HG03159 (cell line): Measurements from ENCODE around the gene SIX5.
A peak's percentile ranks its signal among the peaks of the same experiment; 100 is the strongest.
"Not testable (repeated sequence)": the region's sequence is repeated elsewhere in the genome, so short reads cannot be mapped to it uniquely, and the experiment has no call there.

Source experiments
- ATAC-seq: cut with Tn5 transposase; IDR thresholded peaks from one replicate; pipeline ENCODE4 v1.9.1; 2021; ENCODE audit warnings: mild to moderate bottlenecking, moderate library complexity; ENCODE audit not compliant: unreplicated experiment

Gene SIX5

DNA sequence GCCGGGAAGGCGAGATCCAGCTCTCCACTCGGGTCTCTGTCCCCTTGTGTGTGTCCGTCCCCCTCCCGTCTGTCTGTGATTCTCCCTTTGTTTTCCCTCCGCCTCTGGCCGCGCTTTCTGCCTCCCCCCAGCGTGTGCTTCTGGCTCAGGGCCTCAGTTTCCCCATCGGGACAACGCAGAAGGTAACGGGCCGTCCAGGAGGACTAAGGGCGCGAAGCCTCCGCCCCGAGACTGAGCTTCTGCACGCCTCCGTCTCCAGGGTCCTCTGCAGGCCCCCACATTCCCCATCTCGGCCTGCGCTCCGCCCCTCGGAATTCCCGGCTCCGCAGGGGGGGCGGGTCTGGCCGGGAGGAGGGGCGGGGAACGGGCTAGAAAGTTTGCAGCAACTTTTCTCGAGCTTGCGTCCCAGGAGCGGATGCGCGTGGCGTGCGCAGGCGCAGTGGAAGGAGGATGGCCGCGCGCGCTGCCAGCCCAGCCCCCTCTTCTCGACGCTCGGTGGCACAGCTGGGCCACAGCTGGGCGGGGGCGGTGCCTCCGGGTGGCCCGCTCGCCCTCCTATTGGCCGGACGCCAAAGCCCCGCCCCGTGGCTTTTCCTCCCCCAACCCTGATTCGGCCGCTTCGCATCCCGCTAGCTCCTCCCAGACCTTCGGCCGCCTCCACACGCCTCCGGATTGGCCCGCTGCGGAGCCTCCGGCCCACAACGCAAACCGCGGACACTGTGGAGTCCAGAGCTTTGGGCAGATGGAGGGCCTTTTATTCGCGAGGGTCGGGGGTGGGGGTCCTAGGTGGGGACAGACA lies at the start of gene SIX5:
SIX5 (minus strand) TSS at position 269 of the 799 bp plus-strand sequence. CDS start 408 bp downstream, outside the sequence.
- ATAC-seq = peak; percentile 54

GRCh38 chr19:45817725-45818301 lies 48.8 kb upstream of the SIX5 start:
- no peak for ATAC-seq

GRCh38 chr19:45817010-45817724 lies 48.1 kb upstream of the SIX5 start:
- peak; percentile 87 for ATAC-seq

- no peak for ATAC-seq
Observed at GRCh38 chr19:45816236-45817009, 47.4 kb upstream of the SIX5 start.

GRCh38 chr19:45815481-45816216 lies 46.6 kb upstream of the SIX5 start:
- no peak for ATAC-seq

DNA sequence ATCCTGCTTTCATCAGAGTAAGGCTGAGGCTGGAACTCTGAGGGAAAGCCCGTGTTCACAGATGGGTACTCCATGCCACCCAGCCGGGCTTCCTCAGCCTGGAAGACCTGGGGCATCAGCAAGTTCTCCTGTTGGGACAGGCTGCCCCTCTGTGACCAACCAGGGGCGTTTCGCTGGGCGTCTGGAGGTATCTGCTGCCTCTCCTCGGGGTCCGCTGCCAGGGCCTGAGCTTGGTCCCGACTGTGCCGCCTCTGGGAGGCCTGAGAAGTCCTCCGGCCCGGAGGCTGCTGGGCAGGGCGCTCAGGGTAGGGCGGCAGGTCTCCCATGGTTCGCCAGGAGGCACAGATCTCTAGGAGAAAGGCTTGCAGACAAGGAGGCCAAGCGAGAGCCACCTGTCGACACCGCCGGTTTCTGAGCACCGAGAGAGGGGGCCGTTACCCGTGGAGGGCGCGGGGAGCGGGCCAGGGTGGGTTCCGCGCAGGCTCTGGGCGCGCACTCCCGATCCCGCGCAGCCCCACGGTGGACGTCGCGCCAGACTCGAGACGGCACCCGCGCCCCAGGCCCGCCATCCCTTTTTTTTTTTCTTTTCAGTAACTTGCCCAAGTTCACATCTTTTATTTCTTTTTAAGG lies 45.9 kb upstream of the SIX5 start, which contains the start of gene RSPH6A:
RSPH6A (minus strand) TSS at position 458 of the 630 bp plus-strand sequence; CDS start at position 326, 132 bp downstream.
- no peak for ATAC-seq

DNA sequence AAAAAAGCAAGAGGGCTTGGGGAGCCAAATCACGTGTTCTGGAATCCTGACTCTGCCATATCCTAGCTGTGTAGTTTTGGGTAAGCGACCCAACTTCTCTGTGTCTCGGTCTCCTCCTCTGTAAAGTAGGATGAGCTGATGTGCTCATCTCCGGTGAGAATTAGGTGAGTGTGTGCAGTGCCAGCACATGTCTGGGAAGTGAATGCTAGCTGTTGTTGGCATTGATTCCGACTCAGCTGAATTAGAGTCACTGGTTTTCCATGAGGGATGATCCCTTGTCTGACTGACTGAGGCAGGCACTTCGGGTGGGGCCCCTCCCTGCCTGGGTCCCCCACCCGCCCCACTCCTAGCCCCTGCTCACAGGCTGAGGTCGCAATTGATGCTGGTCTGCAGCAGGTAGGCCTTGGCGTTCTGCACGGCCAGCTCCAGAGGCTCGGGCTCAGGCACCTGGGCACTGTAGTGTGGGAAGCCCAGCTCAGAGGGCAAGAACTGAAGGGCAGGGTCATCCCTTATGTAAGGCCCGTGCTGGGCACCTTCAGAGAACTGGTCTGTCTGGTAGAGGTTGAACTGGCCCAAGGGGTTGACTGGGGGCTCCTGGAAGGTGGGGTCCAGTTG lies 45.2 kb upstream of the SIX5 start:
- ATAC-seq = no peak

GRCh38 chr19:45812297-45812696 lies 43.2 kb upstream of the SIX5 start:
- ATAC-seq = no peak

- ATAC-seq = no peak
Observed at GRCh38 chr19:45809643-45810159, 40.6 kb upstream of the SIX5 start.

- no peak for ATAC-seq
Observed at GRCh38 chr19:45805719-45806118, 36.7 kb upstream of the SIX5 start.

GRCh38 chr19:45804959-45805230 lies 35.8 kb upstream of the SIX5 start:
- ATAC-seq = no peak

DNA sequence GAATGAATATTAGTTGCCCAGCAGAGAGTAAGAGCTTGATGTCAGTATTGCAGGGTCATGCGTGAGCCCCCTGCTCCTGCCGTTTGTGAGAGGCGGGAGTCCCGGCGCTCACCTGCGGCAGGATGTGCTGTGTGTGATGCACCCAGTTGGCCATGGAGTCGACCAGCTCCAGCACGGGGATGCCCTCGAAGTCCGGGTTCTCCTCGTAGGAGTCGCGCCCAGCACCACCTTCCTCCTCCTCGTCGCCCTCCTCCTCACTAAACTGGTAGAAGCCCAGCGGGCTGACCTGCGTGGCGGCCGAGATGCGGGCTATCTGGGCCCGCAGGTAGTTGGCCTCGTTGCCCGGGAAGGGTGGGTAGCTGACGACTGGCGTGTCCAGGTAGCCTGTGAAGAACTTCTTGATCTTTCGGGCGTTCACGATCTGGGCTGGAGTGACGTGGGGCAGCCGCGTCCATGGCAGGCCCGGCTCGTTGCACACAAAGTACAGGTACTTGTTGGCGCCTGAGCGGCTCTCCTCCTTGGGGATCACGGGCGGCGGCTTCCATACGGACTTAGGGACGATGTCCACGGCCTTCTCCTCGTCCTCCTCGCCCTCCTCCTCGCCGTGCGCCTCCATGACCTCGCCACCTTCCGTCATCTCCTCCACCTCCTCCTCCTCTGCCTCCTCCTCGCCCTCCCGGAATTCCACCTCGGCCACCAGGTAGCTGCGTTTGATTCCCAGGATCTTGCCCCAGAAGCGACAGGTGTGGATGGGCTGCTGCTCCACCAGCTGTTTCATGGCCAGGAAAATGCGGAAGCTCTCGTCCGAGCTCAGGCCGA lies 35.3 kb upstream of the SIX5 start:
- ATAC-seq = no peak

DNA sequence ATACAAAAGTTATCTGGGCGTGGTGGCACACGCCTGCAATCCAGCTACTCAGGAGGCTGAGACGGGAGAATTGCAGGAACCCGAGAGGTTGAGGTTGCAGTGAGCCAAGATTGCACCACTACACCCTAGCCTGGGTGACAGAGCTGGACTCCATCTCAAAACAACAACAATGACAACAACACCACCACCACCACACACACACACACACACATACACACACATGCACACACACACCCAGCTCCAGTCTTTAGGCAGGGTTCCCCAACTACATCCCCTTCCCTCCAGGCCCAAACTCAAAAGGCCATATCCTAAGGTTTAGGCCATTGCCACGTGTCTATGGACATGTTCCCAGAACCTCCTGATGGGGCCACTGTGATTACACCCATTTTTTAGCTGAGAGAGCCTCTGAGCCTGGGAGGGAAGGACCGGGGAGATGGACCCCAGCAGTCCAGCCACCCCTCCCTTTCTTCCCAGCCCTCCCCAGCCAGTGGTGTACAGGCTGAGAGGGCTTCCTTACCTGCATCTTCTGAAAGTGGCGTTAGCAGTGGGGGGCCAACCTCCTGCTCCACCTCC lies 32.6 kb upstream of the SIX5 start:
- no peak for ATAC-seq

DNA sequence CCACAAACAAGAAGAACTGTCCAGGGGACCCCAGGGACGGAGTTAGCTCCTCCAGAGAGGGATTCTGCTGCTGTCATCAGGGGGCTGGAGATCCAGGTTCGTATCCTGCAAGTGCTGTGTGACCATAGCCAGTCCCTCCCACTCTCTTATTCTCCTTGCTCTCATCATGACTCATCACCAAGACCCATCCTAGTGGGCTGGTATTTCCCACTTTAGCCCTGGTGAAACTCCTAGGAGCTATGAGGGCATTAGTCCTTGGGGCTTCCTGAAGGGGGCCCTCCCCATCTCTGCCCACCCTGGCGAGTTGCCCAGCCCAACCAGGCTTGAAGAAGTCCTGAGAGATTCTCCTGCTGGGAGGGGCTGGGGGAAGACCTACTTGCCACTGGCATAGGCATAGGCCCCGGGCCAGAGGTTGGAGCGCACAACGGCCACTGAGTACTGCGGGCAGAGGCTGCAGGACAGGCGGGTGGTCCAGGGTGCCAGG lies 31.1 kb upstream of the SIX5 start:
- ATAC-seq = no peak

- ATAC-seq = not testable (repeated sequence)
Observed at GRCh38 chr19:45799541-45799940, 30.5 kb upstream of the SIX5 start.

GRCh38 chr19:45798995-45799517 lies 30.0 kb upstream of the SIX5 start:
- no peak for ATAC-seq

DNA sequence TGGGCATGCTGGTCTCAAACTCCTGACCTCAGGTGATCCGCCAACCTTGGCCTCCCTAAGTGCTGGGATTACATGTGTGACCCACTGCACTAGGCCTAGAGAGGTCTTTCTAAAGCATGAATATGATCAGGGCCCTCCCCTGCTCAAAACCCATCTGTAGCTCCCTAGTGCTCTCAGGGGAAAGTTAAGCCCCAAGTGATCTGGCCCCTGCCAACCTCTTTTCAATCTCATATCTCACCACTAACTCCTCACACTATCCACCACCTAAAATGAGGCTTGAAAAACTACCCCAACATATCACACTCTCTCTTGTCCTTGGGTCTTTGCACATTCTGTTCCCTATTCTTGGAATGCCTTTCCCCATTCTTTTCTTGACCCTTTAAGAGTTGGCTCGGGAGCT lies 25.6 kb upstream of the SIX5 start:
- ATAC-seq = no peak

GRCh38 chr19:45793876-45794275 lies 24.8 kb upstream of the SIX5 start:
- ATAC-seq = no peak
